Measurements from ENCODE around the gene DNAJC16.
"Not testable (repeated sequence)": the region's sequence is repeated elsewhere in the genome, so short reads cannot be mapped to it uniquely, and the experiment has no call there.

The DNAJC16 gene

DNA sequence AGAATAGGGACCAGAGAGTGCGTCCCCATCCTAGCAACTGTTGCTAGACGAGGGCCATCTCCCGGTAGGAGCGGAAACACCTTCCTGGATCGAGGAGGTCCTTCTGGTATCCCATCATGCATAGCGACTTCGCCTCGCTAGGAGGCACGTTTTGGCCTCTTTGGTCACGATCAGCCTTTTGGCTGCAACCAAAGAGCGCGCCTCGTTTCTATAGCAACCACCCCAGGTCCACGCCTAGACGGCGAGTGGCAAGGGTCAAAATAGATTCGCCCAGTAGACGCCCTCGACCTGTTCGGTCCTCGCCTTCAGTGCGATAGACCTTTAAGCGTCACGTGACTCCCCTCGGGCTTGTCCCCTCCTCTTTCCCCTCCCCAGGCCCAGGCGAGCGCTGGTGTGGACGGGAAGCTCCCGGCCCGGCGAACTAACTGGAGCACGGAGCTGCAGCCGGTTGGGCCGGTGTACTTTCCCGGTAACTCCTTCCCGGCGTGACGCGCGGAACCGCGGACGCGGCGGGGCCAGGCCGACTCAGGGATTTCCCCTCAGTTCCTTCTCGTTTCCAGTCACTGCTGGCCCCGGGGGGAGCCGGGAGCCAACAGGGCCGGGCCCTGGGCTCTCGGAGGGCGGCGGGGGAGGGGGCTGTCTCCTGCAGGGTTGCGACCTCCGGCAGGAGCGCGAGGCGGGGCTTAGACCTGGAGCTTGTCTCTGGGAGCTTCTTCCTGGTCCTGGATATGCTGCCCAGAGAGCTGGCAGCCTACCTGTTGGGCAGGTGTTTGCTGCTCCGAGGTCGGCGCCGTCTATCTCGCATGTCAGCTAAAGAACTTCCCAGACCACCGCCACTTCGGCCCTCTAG is at the start of gene DNAJC16:
Gene DNAJC16, plus strand, starts transcription at position 359 of the 850 bp plus-strand sequence. CDS start 2,258 bp downstream, outside the sequence.
- DNase-seq (ENCODE audit: low read depth in 3 of 3) = peak; percentile 94 to 98 (median 97)

DNA sequence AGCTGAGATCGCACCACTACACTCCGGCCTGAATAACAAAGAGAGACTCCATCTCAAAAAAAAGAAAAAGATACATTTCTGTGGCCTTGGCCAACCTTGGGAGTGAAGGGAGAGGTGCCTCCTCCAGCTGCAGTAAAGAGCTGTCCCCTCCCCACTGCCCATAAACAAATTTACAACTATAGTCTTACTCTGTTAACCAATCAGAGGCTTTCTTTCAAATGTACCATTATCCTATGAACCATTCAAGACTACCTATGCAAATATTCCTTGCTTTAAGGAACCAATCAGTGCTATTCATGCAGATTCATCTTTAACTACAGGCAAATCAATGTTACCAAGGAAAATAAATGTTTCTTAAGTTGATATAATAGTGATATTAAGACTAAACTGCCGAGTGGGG is 49.7 kb upstream of the DNAJC16 start:
- DNase-seq (ENCODE audit: low read depth in 3 of 3) = no peak

DNA sequence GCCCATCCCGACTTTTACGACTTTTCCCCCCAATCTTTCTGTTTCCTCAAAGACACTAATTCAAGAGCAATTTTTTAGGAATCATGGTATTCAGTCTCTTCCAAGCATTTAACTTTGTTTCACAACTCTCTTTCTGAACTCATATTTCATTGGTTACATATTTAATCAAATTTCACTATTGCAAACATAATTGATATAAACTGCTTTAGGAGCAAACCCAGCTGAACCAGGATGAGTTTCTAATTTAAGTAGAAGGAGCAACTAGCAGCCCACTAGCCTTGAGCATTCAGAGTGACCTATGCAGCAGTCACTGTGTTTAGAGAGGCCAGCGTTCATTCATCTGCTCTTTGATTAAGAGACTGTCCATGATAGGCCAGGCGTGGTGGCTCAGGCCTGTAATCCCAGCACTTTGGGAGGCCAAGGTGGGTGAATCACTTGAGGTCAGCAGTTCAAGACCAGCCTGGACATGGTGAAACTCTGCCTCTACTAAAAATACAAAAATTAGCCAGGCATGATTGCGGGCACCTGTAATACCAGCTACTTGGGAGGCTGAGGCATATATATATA is 48.9 kb upstream of the DNAJC16 start:
- no peak for DNase-seq (ENCODE audit: low read depth in 3 of 3)

DNA sequence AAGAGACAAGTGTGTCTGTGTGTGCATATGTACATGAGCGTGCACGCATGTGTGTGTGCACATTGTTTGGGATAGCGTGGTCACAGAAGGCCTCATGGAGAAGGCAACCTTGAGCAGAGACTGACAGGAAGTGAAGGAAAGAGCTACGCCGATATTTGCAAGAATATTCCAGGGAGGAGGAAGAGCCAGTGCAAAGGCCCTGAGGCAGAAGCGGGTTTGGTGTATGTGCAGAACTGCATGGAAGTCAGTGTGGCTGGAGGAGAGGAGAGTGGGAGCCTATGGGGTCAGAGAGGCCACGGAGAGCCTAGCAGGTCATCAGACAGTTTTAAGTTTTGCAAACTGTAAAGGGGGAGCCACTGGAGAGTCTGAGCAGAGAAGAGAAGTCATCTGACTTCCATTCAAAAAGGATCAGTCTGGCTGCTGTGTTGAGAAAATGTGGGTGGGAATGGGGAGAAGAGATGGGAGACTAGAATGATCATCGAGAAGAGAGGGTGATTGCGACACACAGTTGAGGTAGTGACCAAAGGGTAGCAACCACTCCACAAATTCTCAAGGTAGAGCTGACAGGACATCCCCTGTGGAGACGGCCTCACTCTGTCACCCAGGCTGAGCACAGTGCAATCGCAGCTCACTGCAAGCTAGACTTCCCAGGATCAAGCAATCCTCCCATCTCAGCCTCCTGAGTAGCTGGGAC is 46.8 kb upstream of the DNAJC16 start:
- no peak for DNase-seq (ENCODE audit: low read depth in 3 of 3)

DNA sequence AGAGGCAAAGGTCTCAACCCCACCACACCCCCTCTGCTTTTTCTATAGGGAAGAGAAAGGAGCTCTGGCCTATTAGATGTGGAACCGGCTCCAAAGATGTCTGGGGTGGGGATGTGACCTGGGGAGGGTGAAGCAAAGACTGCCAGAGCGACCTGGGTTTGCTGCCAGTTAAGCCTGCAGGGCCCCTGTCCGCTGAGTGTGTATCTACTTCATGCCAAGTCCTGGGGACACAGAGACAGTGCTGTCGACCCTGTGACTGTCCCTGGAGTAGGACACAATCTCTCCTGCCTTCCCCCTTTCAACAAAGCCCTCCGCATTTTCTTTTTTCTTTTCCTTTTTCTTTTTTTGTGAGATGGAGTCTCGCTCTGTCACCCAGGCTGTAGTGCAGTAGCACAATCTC is 44.2 kb upstream of the DNAJC16 start:
- not testable (repeated sequence) for DNase-seq (ENCODE audit: low read depth in 3 of 3)

DNA sequence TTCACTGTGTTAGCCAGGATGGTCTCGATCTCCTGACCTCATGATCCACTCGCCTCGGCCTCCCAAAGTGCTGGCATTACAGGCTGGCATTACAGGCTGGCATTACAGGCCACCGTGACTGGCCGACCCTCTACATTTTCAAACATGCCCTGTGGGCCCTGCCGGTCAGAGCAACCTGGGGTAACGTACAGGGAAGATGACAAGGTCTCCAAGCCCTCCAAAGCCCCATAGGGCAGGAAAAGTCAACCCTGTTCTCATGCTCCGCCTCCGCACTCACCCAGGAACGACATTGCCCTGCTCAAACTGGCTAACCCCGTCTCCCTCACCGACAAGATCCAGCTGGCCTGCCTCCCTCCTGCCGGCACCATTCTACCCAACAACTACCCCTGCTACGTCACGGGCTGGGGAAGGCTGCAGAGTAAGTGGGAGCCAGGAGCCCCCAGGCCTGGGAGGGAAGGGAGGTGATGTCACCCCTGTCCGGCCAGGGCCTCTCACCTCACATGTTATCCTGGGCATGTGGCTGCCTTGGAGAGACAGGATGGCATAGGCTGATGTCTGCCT is 43.6 kb upstream of the DNAJC16 start:
- DNase-seq (ENCODE audit: low read depth in 3 of 3) = not testable (repeated sequence)

DNA sequence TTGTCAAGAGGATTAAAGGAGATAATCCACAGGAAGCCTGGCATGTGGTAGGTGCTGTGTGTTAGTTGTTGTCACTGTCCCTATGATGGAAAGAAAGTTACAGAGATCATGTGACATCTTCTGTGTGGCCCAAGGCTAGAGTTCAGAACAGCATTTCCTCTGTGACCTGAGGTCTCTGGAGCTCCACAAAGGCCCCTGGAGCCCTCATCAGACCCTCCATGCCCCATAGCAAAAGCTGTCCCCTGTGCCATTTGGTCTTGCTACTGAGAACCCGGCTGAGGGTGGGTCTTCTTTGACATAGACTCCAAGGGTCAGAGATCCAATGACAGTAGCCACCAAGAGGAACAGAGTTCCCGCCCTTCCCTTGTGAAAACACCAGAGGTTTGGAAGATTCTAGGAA is 42.7 kb upstream of the DNAJC16 start:
- DNase-seq (ENCODE audit: low read depth in 3 of 3) = no peak

DNA sequence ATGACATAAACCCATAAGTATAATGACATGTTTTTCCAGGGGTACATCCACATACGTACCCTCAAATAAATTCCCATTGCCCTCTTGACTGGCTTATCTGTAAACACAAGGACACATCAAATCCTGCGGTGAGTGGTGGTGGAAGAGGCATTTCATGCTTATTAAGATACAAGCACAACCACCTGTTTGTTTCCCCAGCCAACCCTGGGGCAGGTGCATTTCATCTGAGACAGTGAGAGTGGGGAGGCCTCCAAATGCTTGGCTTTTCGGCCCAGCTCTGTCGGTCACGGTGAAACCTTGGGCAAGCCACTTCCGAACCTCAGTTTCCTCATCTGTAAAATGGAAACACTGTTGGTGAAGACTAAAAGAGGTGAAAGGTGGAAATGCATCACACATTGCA is 42.2 kb upstream of the DNAJC16 start:
- not testable (repeated sequence) for DNase-seq (ENCODE audit: low read depth in 3 of 3)

DNA sequence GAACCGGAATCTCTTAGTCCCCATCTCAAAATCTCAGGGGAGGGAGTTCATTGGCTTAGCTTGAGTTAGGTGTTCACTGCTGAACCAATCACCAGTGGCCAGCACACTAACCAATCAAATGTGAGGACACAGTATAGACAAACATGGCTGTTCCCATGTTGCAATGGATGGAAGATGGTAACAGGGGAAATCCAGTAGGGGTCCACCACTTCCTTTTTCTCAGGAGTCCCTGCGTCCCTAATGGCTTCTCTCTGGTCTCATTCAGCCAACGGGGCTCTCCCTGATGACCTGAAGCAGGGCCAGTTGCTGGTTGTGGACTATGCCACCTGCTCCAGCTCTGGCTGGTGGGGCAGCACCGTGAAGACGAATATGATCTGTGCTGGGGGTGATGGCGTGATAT is 41.0 kb upstream of the DNAJC16 start:
- DNase-seq (ENCODE audit: low read depth in 3 of 3) = no peak

DNA sequence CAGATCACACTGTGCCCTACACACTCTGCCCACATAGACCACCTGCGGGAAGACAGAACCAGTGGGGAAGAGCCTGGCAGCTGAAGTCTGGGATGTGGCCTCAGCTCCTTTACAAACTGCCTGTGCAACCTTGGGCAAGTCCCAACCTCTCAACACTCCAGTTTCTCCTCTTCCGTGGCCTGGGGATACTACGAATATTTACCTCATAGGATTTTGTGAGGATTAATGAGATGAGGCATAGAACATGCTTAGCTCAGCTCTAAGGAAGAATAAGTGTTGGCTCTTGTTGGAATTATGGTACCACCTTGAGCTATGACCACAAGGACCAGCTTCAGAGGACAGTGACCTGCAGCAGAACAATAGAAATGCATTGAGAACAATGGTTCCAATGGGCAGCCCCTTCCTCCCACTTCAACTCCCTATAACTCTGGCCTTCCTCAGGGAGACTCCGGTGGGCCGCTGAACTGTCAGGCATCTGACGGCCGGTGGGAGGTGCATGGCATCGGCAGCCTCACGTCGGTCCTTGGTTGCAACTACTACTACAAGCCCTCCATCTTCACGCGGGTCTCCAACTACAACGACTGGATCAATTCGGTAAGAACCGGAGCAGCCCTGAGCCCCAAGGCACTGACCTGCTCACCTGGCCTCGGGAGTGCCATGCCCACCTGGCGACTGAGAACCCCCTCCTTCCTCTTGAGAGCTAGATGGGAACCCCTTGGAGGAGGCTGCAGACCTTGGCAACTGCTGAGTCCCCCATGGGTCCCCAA is 39.6 kb upstream of the DNAJC16 start:
- DNase-seq (ENCODE audit: low read depth in 3 of 3) = not testable (repeated sequence)

DNA sequence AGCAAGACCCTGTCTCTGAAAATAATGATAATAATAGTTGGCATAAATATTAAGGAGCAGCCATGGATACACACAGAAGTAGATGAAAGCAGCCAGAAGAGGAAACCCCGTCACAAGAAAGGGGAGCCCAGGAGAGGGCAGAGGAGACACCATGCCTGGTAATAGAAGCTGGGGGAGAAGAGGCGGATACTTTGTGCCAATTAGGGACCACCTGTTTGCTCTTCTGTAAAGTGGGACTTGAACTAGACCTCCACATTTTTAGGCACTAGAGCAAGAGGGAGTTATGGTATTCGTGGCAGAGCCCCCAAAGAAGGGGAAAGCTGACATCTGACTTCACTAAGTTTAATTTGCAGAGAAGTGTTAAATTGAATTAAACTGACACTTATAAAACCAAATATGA is 38.3 kb upstream of the DNAJC16 start:
- DNase-seq (ENCODE audit: low read depth in 3 of 3) = no peak

DNA sequence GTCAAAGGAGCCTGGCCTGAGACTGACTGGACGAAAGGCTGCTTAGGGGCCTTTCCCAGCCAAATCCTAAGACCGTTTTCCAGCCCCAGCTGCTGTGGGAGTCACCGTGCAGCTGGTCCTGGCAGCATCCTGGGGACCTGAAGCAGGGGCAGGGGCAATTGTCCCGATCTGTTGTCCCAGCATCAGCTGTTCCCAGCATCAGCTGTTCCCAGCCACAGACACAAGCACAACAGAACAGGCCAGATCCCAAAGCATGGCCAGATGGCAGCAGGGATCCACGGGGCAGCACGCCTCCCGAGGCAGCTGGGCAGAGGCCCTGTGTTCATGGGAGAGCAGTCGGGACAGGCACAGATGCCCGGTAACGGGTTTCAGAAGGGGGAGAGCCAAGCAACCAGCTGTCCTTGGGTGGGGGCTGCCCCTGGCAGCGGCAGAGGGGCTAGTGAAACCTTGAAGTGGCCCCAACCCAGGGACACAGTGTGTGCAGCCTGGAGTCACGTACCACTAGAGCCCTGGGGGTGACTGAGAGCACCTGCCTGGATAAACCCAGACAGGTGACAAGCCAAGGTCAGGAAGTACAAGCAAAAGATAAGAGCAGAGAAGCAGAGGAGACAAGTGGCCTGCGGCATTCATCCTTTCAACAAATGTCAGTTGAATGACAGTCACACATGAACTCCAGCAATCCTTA is 37.5 kb upstream of the DNAJC16 start:
- no peak for DNase-seq (ENCODE audit: low read depth in 3 of 3)

DNA sequence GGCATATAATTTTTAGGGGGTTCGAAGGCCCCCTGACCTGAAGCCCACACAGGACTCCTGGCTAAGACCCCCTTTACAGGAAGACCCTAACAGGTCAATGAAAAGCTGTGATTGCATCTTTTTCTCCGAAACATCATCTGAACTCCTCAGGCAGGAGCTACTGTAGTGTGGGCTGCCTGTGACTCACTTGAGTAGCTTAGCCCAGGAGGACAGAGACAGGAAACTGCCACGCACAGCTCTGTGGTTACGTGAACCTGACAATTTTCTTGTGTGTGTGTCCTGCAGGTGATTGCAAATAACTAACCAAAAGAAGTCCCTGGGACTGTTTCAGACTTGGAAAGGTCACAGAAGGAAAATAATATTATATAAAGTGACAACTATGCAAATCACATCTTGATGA is 35.6 kb upstream of the DNAJC16 start:
- DNase-seq (ENCODE audit: low read depth in 3 of 3) = not testable (repeated sequence)

DNA sequence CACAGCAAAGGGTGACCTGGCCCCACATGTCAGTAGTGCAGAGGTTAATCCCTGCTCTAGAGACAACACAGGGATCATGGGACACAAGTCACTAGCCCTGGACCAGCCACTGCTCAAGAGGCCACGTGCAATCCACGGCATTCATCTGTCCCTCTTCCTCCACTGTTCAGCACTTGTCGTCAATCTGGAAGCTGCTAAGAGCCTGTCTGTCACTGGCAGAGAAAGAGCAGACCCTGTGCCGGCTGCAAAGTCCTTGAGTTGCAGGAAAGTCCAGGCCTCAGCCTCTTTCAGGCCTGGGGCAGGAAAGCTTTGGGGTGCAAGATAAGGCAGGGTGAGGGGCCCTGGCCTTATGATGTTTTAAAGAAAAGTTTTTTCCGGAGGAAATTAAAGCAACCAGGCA is 34.1 kb upstream of the DNAJC16 start:
- DNase-seq (ENCODE audit: low read depth in 3 of 3) = no peak

DNA sequence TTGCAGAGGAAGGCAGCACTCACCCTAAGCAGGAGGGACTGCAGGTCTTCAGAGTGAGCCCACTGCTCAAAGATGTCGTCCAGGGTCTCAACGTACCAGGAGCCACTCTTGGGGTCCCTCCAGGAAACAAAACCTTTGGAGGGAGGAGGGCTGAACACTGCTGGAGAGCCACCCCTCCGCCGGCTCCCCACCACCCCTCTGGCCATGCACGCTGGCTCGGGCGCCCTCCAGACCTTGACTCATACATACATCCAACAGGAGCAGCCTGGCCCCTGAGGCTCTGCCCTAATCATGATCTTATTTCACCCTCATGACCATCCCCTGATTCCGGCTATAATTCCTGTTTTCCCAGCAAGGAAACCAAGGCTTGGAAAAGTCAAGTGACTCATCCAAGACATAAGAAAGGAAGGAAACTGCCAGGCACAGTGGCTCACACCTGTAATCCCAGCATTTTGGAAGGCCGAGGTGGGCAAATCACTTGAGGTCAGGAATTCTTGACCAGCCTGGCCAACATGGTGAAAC is 32.7 kb upstream of the DNAJC16 start:
- DNase-seq (ENCODE audit: low read depth in 3 of 3) = no peak

DNA sequence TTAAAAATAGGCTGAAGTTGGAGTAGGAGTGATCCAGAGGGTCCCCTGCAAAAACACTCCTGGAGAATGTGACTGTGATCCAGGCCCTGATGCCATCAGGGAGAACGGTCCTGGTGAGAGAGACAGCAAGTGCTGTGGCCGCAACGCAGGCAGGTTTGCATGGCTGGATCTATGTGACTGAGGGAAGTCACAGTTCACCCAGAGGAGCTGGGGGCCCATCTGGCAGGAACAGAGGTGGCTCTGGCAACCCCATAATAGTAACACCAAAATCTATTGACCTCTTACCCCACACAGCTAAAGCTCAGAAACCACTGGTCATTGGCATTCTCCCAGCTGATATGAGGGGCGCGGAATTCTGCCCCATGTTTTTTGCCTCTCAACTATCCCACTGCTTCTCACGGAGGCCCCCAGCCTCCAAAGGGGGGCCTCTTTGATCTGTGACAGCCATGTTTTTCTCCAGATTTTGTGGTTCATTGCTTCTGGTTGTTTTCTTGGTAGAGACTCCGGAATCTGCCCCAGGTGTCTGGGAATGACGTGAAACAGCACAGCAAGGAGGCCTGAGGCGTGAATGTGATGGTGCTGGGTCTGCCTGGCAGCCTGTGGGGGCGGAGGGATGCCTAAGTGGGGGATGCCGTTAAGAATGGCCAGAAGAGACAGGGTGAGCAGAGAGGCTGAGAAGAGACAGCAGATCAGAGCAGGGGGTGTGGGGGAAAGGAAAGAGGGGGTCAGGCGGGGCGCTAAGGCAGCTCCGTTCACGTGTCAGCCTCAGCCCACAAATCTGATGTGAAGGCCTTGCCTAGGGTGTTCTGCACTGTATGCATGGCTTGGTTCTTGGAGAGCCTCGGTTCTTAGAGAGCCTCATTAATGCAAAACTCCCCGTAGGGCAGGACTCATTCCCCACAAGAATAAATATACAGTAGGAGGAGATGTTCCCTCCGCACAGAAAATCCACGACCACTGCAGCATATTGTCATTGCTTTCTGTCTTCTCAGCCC is 26.2 kb upstream of the DNAJC16 start:
- no peak for DNase-seq (ENCODE audit: low read depth in 3 of 3)

DNA sequence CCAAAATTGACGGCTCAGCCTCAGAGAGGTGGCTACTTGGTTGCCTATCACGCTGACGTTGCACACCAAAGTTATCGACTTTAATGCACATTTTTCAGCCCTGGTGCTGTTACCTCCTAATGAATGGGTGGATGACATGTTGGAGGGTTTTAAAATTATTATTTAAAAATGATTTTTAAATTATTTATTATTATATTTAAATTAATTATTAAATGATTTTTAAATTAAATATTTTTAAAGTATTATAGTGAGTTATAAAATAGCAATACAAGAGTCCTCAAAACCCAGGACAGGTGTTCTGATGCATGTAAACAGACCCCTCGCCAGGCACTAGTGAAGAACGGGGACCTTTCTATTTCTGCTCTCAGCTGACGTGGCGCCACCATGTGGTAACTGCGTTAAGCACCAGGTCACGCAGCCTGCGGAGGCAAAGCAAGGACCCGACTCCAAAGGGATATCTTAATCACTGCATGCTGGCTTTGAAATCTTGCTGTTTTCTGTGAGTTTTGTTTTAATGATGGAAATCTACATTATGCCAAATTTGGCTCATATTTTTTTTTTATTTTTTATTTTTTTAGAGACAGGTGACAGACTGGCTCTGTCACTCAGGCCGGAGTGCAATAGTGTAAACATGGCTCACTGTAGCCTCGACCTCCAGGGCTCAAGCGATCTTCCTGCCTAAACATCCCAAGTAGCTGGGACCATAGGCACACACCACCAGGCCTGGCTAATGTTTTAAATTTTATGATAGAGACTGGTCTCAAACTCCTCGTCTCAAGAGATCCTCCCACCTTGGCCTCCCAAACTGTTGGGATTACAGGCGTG is 25.2 kb upstream of the DNAJC16 start:
- DNase-seq (ENCODE audit: low read depth in 3 of 3) = peak in 1 of 3 experiments; percentile 59

DNA sequence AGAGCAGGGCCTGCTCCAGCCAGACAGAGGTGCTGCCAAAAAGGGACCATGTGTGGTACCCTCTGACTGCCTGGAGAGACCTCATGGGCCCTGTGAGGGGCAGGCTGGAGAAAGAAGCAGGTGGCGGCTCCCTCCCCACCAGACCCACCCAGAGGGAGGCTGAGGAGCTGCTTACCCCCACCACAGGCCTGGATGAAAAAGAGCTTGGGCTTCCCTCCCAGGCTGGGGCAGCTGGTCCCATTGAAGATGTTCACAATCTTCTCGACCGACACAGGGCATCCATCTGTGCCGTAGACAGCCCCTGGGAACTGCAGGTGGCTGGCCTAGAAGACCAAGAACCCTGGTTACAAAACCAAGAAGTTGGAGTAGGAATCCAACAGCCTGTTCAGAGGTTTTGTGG is 22.2 kb upstream of the DNAJC16 start:
- DNase-seq (ENCODE audit: low read depth in 3 of 3) = no peak

DNA sequence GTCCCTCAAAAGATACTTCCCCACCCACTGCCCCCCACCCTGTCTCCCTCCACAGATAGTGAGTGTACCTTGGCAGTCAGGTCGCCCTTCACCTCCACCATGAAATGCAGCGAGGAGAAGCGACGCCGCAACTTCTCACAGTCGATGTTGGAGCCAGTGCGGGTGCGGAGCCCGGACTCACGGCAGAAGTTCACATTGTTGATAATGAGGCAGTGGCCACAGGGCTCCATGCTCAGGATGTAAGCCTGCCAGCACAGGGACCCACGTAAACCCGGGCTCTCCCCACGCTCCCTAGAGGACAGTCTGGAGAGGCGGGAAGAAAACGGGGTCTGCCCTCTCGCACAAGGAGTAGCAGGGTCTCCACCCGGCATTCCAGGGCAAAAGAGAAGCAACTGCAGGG is 19.8 kb upstream of the DNAJC16 start:
- no peak for DNase-seq (ENCODE audit: low read depth in 3 of 3)
